Activated CD8-positive, alpha-beta T cell treated with anti-CD3 and anti-CD28 coated beads for 36 hours (primary cell): Measurements from ENCODE around the gene MCRIP2. TPM values are rescaled to one million over a fixed set of nuclear protein-coding genes. Genes with fewer than 3 reads are reported as not detected.

Source experiments
- ATAC-seq: fragments of 200-7000 bp; cut with Tn5 transposase; one replicate; pipeline ENCODE4 v1.10.0; 2021; ENCODE audit warnings: mild to moderate bottlenecking, moderate library complexity
- CTCF ChIA-PET: fragments of 350-600 bp; sonication (Branson Sonifier 250); formaldehyde crosslinking; loops from one replicate; lab custom pipeline; 2021; ENCODE audit warnings: antibody characterized with exemption; lab: Charles Lee
- POLR2A ChIA-PET: fragments of 350-600 bp; sonication (Branson Sonifier 250); formaldehyde crosslinking; loops from one replicate; lab custom pipeline; 2021; ENCODE audit warnings: antibody characterized with exemption; lab: Charles Lee
- DNase-seq: peaks from one replicate; pipeline ENCODE4 v3.0.0-alpha.2; 2020
- H3K27ac Mint-ChIP-seq: one replicate; pipeline ENCODE4 v1.8.0; 2021; ENCODE audit warnings: mild to moderate bottlenecking, mixed read lengths
- H3K27me3 Mint-ChIP-seq: one replicate; pipeline ENCODE4 v1.8.0; 2021; ENCODE audit warnings: mixed read lengths
- H3K36me3 Mint-ChIP-seq: one replicate; pipeline ENCODE4 v1.8.0; 2021; ENCODE audit warnings: low read depth, mixed read lengths
- H3K4me1 Mint-ChIP-seq: one replicate; pipeline ENCODE4 v1.8.0; 2021; ENCODE audit warnings: low read depth, mixed read lengths
- H3K4me3 Mint-ChIP-seq: one replicate; pipeline ENCODE4 v1.8.0; 2021; ENCODE audit warnings: mild to moderate bottlenecking, moderate library complexity, mixed read lengths
- H3K9me3 Mint-ChIP-seq: one replicate; pipeline ENCODE4 v1.8.0; 2021; ENCODE audit warnings: mixed read lengths
- CTCF ChIP-seq: fragments of 200-600 bp; IDR thresholded peaks from one replicate; pipeline ENCODE4 v1.8.0; 2022; ENCODE audit warnings: antibody characterized with exemption, mild to moderate bottlenecking
- intact Hi-C: fragments of 100-400 bp; cut with micrococcal nuclease; formaldehyde crosslinking; loops from one replicate; pipeline ENCODE4 v1.10.0; 2022
- total RNA-seq, 2 experiments: library from RNA; stranded (reverse); gene quantifications; one replicate each; pipeline ENCODE4 v1.2.3, GENCODE V29; 2021

The MCRIP2 gene
- total RNA-seq, 2 experiments from 2014 or later, result 60.7 to 62.7 TPM

GRCh38 chr16:648071-648780 is 6.6 kb downstream of the MCRIP2 start:
- H3K27me3 Mint-ChIP-seq, result no peaks in the 10 kb centered on the region
- H3K4me1 Mint-ChIP-seq, result peaks cover 19% of the 10 kb centered on the region
- peak; percentile 60 for TF ChIP-seq CTCF
- POLR2A ChIA-PET, result interaction anchor here (1.0 to 4.8 kb wide), 7 partner anchors 11 to 38 kb away, joined by 3 to 28 read pairs (median 4); partner anchors contain the start of genes METTL26, RHBDL1 and RHOT2
- H3K4me3 Mint-ChIP-seq, result peak overlapping the region; percentile 86
- ATAC-seq (peak; percentile 49), DNase-seq (peak; percentile 73)
- intact Hi-C loops, result no loop called here
- H3K27ac Mint-ChIP-seq, result peak overlapping the region; percentile 79
- CTCF ChIA-PET, result interaction anchor here (0.9 to 1.8 kb wide), 8 partner anchors 11 to 73 kb away, joined by 3 to 13 read pairs (median 3); partner anchors contain the start of genes ANTKMT and METTL26
- no peaks in the 10 kb centered on the region for H3K9me3 Mint-ChIP-seq
- peaks cover 3% of the 10 kb centered on the region for H3K36me3 Mint-ChIP-seq

GRCh38 chr16:648781-649589 is 7.4 kb downstream of the MCRIP2 start, which contains the start of gene WDR90:
Gene WDR90 (plus strand): TSS chr16:649365. CDS start chr16:649417, 52 bp downstream.
- Mint-ChIP-seq H3K27ac (peak within 1 kb of the TSS; percentile 79), H3K36me3 (peaks cover 3% of the 10 kb centered on the region), H3K27me3 (no peaks in the 10 kb centered on the region), H3K4me3 (peak within 1 kb of the TSS; percentile 86), H3K9me3 (no peaks in the 10 kb centered on the region), H3K4me1 (peaks cover 18% of the 10 kb centered on the region)
- TF ChIP-seq CTCF, result no peak
- DNase-seq (peak; percentile 95), ATAC-seq (peak; percentile 85)
- POLR2A ChIA-PET, result interaction anchor here (0.8 to 4.8 kb wide), 11 partner anchors 12 to 81 kb away, joined by 3 to 28 read pairs (median 4); partner anchors contain the start of genes JMJD8, METTL26, RHBDL1 and RHOT2
- CTCF ChIA-PET, result interaction anchor here (0.6 to 1.8 kb wide), 10 partner anchors 10 to 72 kb away, joined by 3 to 13 read pairs (median 3); partner anchors contain the start of genes ANTKMT, METTL26 and RHOT2
- intact Hi-C loops, result no loop called here

GRCh38 chr16:649631-650030 is 8.0 kb downstream of the MCRIP2 start:
- POLR2A ChIA-PET, result interaction anchor here (0.8 to 4.8 kb wide), 9 partner anchors 12 to 82 kb away, joined by 3 to 28 read pairs (median 4); partner anchors contain the start of genes JMJD8, METTL26, RHBDL1 and RHOT2
- CTCF ChIA-PET, result interaction anchor here (0.6 to 1.2 kb wide), 4 partner anchors 10 to 29 kb away, joined by 3 to 5 read pairs (median 3); partner anchors contain the start of gene RHOT2
- ATAC-seq, result peak; percentile 15
- peak; percentile 18 for DNase-seq
- Mint-ChIP-seq H3K4me3 (peak overlapping the region; percentile 74), H3K27me3 (no peaks in the 10 kb centered on the region), H3K36me3 (peaks cover 3% of the 10 kb centered on the region), H3K27ac (peak overlapping the region; percentile 15), H3K4me1 (peaks cover 14% of the 10 kb centered on the region), H3K9me3 (no peaks in the 10 kb centered on the region)
- intact Hi-C loops, result no loop called here
- TF ChIP-seq CTCF, result no peak

GRCh38 chr16:651844-652243 is 10.2 kb downstream of the MCRIP2 start:
- no peaks in the 10 kb centered on the region for H3K9me3 Mint-ChIP-seq
- POLR2A ChIA-PET, result interaction anchor here (1.1 to 4.8 kb wide), 4 partner anchors 10 to 33 kb away, joined by 4 to 28 read pairs (median 8); partner anchors contain the start of gene RHOT2
- peaks cover 9% of the 10 kb centered on the region for H3K4me1 Mint-ChIP-seq
- CTCF ChIA-PET, result no interaction called here
- no peak overlapping the region for H3K27ac Mint-ChIP-seq
- H3K36me3 Mint-ChIP-seq, result peaks cover under 1% of the 10 kb centered on the region
- TF ChIP-seq CTCF, result no peak
- DNase-seq (no peak), ATAC-seq (no peak)
- H3K27me3 Mint-ChIP-seq, result no peaks in the 10 kb centered on the region
- intact Hi-C loops, result no loop called here
- peak overlapping the region; percentile 21 for H3K4me3 Mint-ChIP-seq
